ENCODE results near the gene CDH13. TPM values are rescaled to one million over a fixed set of nuclear protein-coding genes. Genes with fewer than 3 reads are reported as not detected.

CDH13 gene
- total and polyA plus RNA-seq, 9 of the 15 experiments (the other 6 are each of a cell fraction or from before 2014, with no cell fraction given): 0.03 TPM; not detected in 8

GRCh38 chr16:82911925-82912324 lies 285.2 kb downstream of the CDH13 start (continued):
- TF ChIP-seq ZNF609 (CRISPR knock-in tag; IDR thresholded peaks at IDR 0.05; ENCODE audit: borderline replicate concordance): no peak

GRCh38 chr16:82915139-82915824 lies 288.5 kb downstream of the CDH13 start:
- no peak for FAIRE-seq
- Histone ChIP-seq H3K9me1 (ENCODE audit: control insufficient read depth, insufficient read depth, low read length) (no peaks in the 10 kb centered on the region), H3K27me3 (ENCODE audit: control insufficient read depth in 2 of 2, insufficient read depth in 2 of 2, low read length in 2 of 2) (no peaks in the 10 kb centered on the region), H4K20me1 (replicated peaks; ENCODE audit: control insufficient read depth, insufficient read depth, low read length) (no peaks in the 10 kb centered on the region), H3K9me3 (replicated peaks; ENCODE audit: control insufficient read depth, insufficient read depth, low read depth, low read length) (no peaks in the 10 kb centered on the region), H3K9ac (ENCODE audit: insufficient read depth in 1 of 2, low read depth in 2 of 2, low read length in 2 of 2) (no peak overlapping the region), H3K79me2 (ENCODE audit: control insufficient read depth, insufficient read depth, low read length) (no peaks in the 10 kb centered on the region), H3K27ac (ENCODE audit: extremely low read depth, low read depth, low read length) (no peak overlapping the region), H2AFZ (ENCODE audit: low read depth, low read length) (no peak overlapping the region), H3K4me3 (no peak overlapping the region), H3K36me3 (ENCODE audit: control insufficient read depth, insufficient read depth, low read length) (no peaks in the 10 kb centered on the region), H3K4me2 (ENCODE audit: insufficient read depth, low read length) (no peak overlapping the region), H3K4me1 (replicated peaks in 1 of 2; ENCODE audit: control insufficient read depth in 2 of 2, insufficient read depth in 2 of 2, low read length in 2 of 2) (no peaks in the 10 kb centered on the region)
- WGBS (ENCODE audit: insufficient coverage, low coverage, missing lambda C conversion rate): under 1% methylated on average over 9 of the region's 9 CpGs
- POLR2A ChIA-PET: interaction anchor here (0.9 kb wide), 1 partner anchor 13 kb away, joined by 3 read pairs; no protein-coding TSS in a partner anchor
- intact Hi-C loops (cut with micrococcal nuclease) (no loop called here), in situ Hi-C loops (cut with MboI) (no loop called here)
- no TSS peak for BruUV-seq (replicated peaks)
- no peak for DNase-seq (ENCODE audit: extremely low read depth in 1 of 4, low spot score in 3 of 4)
- no peak for ATAC-seq
- CTCF ChIA-PET (ENCODE audit: low intra/inter-chr PET ratio): no interaction called here
- no peak for TF ChIP-seq DEAF1 (CRISPR knock-in tag; IDR thresholded peaks at IDR 0.05)
- no peak for TF ChIP-seq SRSF9 (IDR thresholded peaks at IDR 0.05; ENCODE audit: borderline replicate concordance, low read depth, low read length)
- no peak for TF ChIP-seq NBN (IDR thresholded peaks at IDR 0.05; ENCODE audit: low read depth)
- TF ChIP-seq MCM2 (IDR thresholded peaks at IDR 0.05; ENCODE audit: low read depth): no peak
- TF ChIP-seq PRDM10 (IDR thresholded peaks at IDR 0.05; ENCODE audit: partially characterized antibody): no peak
- no peak for TF ChIP-seq ZNF232 (CRISPR knock-in tag; IDR thresholded peaks at IDR 0.05)
- TF ChIP-seq FOXA1 (IDR thresholded peaks at IDR 0.05; ENCODE audit: borderline replicate concordance): no peak

Measured in K562 (cell line).